ENCODE measurements around the gene NXPE1.
"Not testable (repeated sequence)": the region's sequence is repeated elsewhere in the genome, so short reads cannot be mapped to it uniquely, and the experiment has no call there.

NXPE1 gene

GRCh38 chr11:114604886-114605285 lies 45.2 kb upstream of the NXPE1 start:
- TF ChIP-seq CTCF (conservative IDR thresholded peaks at IDR 0.05; ENCODE audit: control insufficient read depth, insufficient read depth, low read depth, low read length) = no peak
- H3K4me3 ChIP-seq (ENCODE audit: control insufficient read depth, low read depth, low read length) = no peak overlapping the region
- DNase-seq (ENCODE audit: low read depth) = no peak

DNA sequence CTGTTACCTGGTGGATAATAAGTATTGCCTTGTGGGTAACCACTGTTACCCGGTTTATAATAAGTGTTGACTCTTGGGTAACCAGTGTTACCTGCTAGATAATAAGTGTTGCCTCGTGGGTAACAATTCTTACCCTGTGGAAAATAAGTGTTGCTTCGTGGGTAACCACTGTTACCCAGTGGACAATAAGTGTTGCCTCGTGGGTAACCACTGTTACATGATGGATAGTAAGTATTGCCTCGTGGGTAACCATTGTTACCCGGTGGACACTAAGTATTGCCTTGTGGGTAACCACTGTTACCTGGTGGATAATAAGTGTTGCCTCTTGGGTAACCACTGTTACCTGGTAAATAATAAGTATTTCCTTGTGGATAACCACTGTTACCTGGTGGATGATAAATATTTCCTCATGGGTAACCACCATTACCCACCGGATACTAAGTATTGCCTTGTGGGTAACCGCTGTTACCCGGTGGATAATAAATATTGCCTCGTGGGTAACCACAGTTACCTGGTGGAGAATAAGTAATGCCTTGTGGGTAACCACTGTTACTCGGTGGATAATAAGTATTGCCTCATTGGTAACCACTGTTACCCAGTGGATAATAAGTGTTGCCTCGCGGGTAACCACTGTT lies 44.6 kb upstream of the NXPE1 start:
- no peak overlapping the region for H3K4me3 ChIP-seq (ENCODE audit: control insufficient read depth, low read depth, low read length)
- no peak for DNase-seq (ENCODE audit: low read depth)
- no peak for TF ChIP-seq CTCF (conservative IDR thresholded peaks at IDR 0.05; ENCODE audit: control insufficient read depth, insufficient read depth, low read depth, low read length)

GRCh38 chr11:114603151-114603550 lies 43.5 kb upstream of the NXPE1 start:
- not testable (repeated sequence) for DNase-seq (ENCODE audit: low read depth); H3K4me3 ChIP-seq (ENCODE audit: control insufficient read depth, low read depth, low read length)

GRCh38 chr11:114598461-114598860 lies 38.8 kb upstream of the NXPE1 start:
- TF ChIP-seq CTCF (conservative IDR thresholded peaks at IDR 0.05; ENCODE audit: control insufficient read depth, insufficient read depth, low read depth, low read length) = no peak
- no peak for DNase-seq (ENCODE audit: low read depth)
- no peak overlapping the region for H3K4me3 ChIP-seq (ENCODE audit: control insufficient read depth, low read depth, low read length)

GRCh38 chr11:114596175-114596919 lies 36.7 kb upstream of the NXPE1 start:
- TF ChIP-seq CTCF (conservative IDR thresholded peaks at IDR 0.05; ENCODE audit: control insufficient read depth, insufficient read depth, low read depth, low read length) = no peak
- no peak for DNase-seq (ENCODE audit: low read depth)
- no peak overlapping the region for H3K4me3 ChIP-seq (ENCODE audit: control insufficient read depth, low read depth, low read length)

DNA sequence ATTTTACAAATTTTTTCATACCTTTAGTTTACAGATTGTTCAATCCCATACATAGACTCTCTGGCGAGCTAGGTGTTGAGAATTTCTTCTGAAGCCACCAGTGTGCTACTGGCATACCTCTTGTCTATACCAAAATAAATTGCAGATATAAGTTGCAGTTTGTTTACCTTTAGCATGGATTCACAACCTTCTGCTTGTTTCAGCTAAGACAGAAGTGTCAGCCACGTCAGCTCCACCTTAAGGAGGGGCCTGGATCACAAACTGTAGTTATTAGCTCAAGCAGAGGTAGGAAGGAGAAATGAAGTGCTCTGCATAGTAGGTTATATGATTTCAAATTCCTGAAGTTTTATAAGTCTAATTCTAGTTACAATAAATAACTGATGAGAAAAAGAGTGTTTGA lies 35.9 kb upstream of the NXPE1 start, which contains the start of gene NXPE4:
NXPE4 (minus strand) TSS at position 216 of the 400 bp plus-strand sequence. CDS start 1,027 bp downstream, outside the sequence.
- no peak for TF ChIP-seq CTCF (conservative IDR thresholded peaks at IDR 0.05; ENCODE audit: control insufficient read depth, insufficient read depth, low read depth, low read length)
- no peak for DNase-seq (ENCODE audit: low read depth)

GRCh38 chr11:114594703-114595102 lies 35.0 kb upstream of the NXPE1 start:
- DNase-seq (ENCODE audit: low read depth) = no peak
- no peak for TF ChIP-seq CTCF (conservative IDR thresholded peaks at IDR 0.05; ENCODE audit: control insufficient read depth, insufficient read depth, low read depth, low read length)
- H3K4me3 ChIP-seq (ENCODE audit: control insufficient read depth, low read depth, low read length) = no peak overlapping the region

More for the DNA sequence above, 35.9 kb upstream of the NXPE1 start, which contains the start of gene NXPE4:
- no peak within 1 kb of the TSS for H3K4me3 ChIP-seq (ENCODE audit: control insufficient read depth, low read depth, low read length)
